Prostate gland (tissue), 2 donors: ENCODE data around the gene CAPN14. TPM values are rescaled to one million over a fixed set of nuclear protein-coding genes. Genes with fewer than 3 reads are reported as not detected.

ENCODE experiments used
- DNase-seq: peaks from one replicate; pipeline ENCODE4 v3.0.0-alpha.2; 2019; ENCODE audit warnings: low spot score
- H3K27ac ChIP-seq, 2 donors: fragments of 200-600 bp; sonication (generic); 2 replicates each; pipeline ENCODE4 v1.5.1; 2017 to 2019
- H3K27me3 ChIP-seq: fragments of 200-600 bp; sonication (generic); replicated peaks from 2 replicates; pipeline ENCODE4 v1.5.1; 2019; ENCODE audit not compliant: insufficient read depth
- H3K36me3 ChIP-seq, 2 donors: fragments of 200-600 bp; sonication (generic); 1 replicate in 1 of 2; 2 replicates in 1 of 2; pipeline versions ENCODE4 v1.5.1 to v1.8.1; 2017 to 2019
- H3K4me1 ChIP-seq: fragments of 200-600 bp; sonication (generic); replicated peaks from 2 replicates; pipeline ENCODE4 v1.5.1; 2019
- H3K4me3 ChIP-seq, 2 donors: fragments of 200-600 bp; sonication (generic); 2 replicates each; pipeline ENCODE4 v1.5.1; 2017 to 2019
- H3K9me3 ChIP-seq: fragments of 200-600 bp; sonication (generic); 2 replicates; pipeline ENCODE4 v1.5.1; 2017
- POLR2A ChIP-seq: fragments of 450-650 bp; IDR thresholded peaks from one replicate; pipeline ENCODE4 v1.6.1; 2016; ENCODE audit warnings: antibody characterized with exemption, mild to moderate bottlenecking
- POLR2AphosphoS5 ChIP-seq: sonication (generic); formaldehyde crosslinking; IDR thresholded peaks from one replicate; pipeline ENCODE4 v1.6.1; 2017; ENCODE audit warnings: antibody characterized with exemption
- WGBS: methylation state at CpG from one replicate; pipeline ENCODE4 v1.1.5; 2018; 5-methylcytosine and 5-hydroxymethylcytosine counted together
- intact Hi-C: fragments of 100-400 bp; cut with DNase I; formaldehyde crosslinking; loops from one replicate; pipeline ENCODE4 v1.14.2; 2022
- small RNA-seq, 2 donors: library from RNA; depleted of rRNA; stranded (forward); fragments of <200 nt; gene quantifications; one replicate each; pipeline ENCODE3, GENCODE V24; 2016
- total RNA-seq, 2 donors: library from RNA; depleted of rRNA; stranded (reverse); fragments of >200 nt; gene quantifications; one replicate each; pipeline ENCODE4 v1.1.0, GENCODE V29; 2016
- TF ChIP-seq, protein P1 (sequence below), 4 experiments: fragments of 200-600 bp in 2 of 4; fragments of 450-650 bp in 2 of 4; sonication (generic) in 2 of 4; IDR thresholded peaks; 1 replicate in 3 of 4; 2 replicates in 1 of 4; pipeline ENCODE4 v1.5.1; 2016 to 2019; ENCODE audit warnings: antibody characterized with exemption in 4 of 4, mild to moderate bottlenecking in 2 of 4, moderate library complexity in 2 of 4

Gene CAPN14
- total RNA-seq, 2 donors from 2014 or later, result 0.27 to 0.80 TPM

DNA sequence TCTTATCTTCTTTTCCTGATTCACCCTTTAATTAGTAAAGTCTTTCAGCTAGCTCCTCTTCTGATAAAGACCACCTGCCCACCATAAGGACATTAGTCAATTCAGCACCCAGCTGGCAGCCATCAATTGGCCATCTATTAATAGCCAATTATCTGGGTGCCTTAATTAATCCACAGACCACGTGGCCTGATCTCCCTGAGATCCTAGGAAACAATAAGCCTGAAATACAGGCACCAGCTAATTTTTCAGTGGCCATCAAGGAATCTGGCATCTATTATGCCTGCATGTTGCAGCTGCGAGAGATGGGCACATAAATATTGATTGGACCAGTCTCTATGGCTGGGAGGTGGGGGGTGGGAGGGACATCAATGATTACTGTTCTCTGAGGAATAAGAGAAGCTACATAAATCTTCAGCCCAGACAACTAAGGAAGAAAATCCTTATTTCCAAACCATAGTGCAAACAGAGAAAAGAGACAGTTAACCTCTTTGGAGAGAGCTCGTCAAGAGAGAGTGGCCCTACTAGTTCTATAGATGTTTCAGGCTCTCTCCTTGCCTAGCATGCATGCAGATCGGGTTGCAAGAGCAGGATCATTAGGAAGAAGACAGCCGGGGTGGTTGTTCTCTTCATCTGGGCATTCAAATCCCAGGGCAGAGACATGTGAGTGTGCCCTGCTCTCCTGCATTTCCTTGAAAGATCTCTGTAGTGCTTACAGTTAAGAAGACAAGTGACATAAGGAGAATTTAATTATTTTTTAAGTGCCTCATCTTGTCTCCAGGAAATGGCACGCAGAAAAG is 87.7 kb downstream of the CAPN14 start:
- intact Hi-C loops, result no loop called here
- TF ChIP-seq, protein P1, sequence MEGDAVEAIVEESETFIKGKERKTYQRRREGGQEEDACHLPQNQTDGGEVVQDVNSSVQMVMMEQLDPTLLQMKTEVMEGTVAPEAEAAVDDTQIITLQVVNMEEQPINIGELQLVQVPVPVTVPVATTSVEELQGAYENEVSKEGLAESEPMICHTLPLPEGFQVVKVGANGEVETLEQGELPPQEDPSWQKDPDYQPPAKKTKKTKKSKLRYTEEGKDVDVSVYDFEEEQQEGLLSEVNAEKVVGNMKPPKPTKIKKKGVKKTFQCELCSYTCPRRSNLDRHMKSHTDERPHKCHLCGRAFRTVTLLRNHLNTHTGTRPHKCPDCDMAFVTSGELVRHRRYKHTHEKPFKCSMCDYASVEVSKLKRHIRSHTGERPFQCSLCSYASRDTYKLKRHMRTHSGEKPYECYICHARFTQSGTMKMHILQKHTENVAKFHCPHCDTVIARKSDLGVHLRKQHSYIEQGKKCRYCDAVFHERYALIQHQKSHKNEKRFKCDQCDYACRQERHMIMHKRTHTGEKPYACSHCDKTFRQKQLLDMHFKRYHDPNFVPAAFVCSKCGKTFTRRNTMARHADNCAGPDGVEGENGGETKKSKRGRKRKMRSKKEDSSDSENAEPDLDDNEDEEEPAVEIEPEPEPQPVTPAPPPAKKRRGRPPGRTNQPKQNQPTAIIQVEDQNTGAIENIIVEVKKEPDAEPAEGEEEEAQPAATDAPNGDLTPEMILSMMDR (IDR thresholded peaks at IDR 0.05), result no peak
- TF ChIP-seq POLR2A, result no peak
- no peak for TF ChIP-seq POLR2AphosphoS5
- H3K27me3 ChIP-seq, result no peaks in the 10 kb centered on the region
- no peak for DNase-seq
- H3K9me3 ChIP-seq, result no peaks in the 10 kb centered on the region
- H3K4me1 ChIP-seq, result no peaks in the 10 kb centered on the region
- no peak overlapping the region for H3K4me3 ChIP-seq
- no peak overlapping the region for H3K27ac ChIP-seq
- H3K36me3 ChIP-seq, result no peaks in the 10 kb centered on the region
- 79% methylated on average over 6 of the region's 6 CpGs for WGBS

DNA sequence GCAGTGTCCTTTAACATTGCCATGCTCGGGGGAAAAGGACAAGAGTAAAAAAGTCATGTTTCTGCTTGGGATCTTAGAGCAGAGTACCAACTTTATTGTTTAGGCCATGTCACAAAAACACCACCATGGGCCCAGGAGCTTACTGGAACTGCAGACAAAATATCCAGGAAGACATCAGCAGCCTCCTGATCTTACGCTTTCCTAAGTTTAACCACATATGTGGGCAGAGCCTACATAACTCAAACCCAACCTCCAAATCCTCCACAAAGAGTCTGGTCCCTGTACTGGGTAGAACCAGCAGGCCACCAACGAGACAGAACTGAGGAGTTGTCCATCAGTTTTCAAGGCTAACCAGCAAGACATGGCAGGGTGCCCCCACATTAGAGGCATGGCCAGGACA is 89.4 kb downstream of the CAPN14 start:
- DNase-seq, result no peak
- Histone ChIP-seq H3K27me3 (no peaks in the 10 kb centered on the region), H3K4me3 (no peak overlapping the region), H3K4me1 (no peaks in the 10 kb centered on the region), H3K27ac (no peak overlapping the region), H3K9me3 (no peaks in the 10 kb centered on the region), H3K36me3 (no peaks in the 10 kb centered on the region)
- intact Hi-C loops, result no loop called here
- WGBS, result 96% methylated on average over 3 of the region's 3 CpGs
- TF ChIP-seq, protein P1 (IDR thresholded peaks at IDR 0.05), result no peak
- no peak for TF ChIP-seq POLR2A
- no peak for TF ChIP-seq POLR2AphosphoS5

DNA sequence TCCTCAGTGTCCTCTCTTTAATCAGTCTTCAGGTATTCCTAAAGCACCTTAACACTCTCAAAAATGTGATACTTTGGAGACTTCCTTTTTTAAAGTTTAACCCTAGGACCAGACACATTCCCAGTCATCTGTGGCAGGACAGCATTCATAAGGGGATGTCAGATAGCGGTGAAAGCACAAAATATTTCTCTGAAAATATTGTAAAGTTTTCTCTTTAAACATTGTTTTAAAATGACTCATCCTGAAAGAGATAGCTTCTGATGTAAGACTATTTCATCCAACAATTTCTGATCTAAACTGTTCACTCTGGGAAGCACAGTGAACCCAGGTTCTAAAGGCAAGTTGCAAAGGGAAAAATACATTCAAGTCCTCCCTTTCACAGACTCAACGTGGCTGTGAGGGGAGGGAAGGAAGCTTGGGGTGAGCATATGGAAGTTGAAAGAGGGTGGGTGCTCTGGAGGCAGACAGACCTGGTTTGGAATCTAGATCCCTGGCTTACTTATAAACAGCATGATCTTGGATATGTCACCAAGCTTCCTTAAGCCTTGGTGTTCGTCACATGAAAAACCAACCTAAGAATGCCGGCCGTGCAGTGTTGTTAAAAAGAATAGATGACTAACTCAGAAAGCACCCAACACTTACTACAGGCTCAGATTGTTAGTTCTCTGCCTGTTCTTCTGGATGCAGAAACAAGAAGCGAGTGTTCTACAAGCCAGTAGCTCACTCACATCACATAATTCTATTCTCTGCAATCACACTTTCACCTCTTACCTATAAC is 91.2 kb downstream of the CAPN14 start:
- H3K9me3 ChIP-seq, result no peaks in the 10 kb centered on the region
- intact Hi-C loops, result no loop called here
- DNase-seq, result no peak
- H3K4me3 ChIP-seq, result no peak overlapping the region
- no peaks in the 10 kb centered on the region for H3K36me3 ChIP-seq
- H3K27ac ChIP-seq, result no peak overlapping the region
- no peaks in the 10 kb centered on the region for H3K27me3 ChIP-seq
- H3K4me1 ChIP-seq, result no peaks in the 10 kb centered on the region
- no peak for TF ChIP-seq POLR2A
- 75% methylated on average over 6 of the region's 6 CpGs for WGBS

DNA sequence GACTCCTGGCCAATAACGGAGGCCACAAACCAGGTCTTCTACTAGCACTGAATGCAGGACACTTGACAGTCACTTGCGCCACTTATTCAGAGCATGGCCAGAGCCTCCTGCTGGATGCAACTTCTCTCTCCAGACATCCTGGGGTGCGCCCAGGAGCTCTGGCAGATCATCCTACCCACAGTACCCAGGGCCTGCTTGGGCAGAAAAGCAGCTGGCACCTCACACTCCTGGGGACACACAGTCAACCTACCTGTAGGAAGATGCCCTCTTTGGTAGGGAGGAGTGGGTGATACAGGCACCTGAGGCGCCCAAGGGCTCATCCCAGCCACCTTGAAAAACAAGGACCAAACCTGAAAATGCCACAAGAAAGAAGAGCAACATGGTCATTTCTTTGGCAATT is 92.4 kb downstream of the CAPN14 start:
- intact Hi-C loops, result no loop called here
- no peak for DNase-seq
- no peak overlapping the region for H3K27ac ChIP-seq

More for the DNA sequence above, 92.4 kb downstream of the CAPN14 start:
- 96% methylated on average over 4 of the region's 4 CpGs for WGBS
- H3K36me3 ChIP-seq, result no peaks in the 10 kb centered on the region
- H3K27me3 ChIP-seq, result no peaks in the 10 kb centered on the region
- no peaks in the 10 kb centered on the region for H3K4me1 ChIP-seq
- TF ChIP-seq, protein P1 (IDR thresholded peaks at IDR 0.05), result no peak
- no peak for TF ChIP-seq POLR2AphosphoS5
- TF ChIP-seq POLR2A, result no peak
- H3K9me3 ChIP-seq, result no peaks in the 10 kb centered on the region
- no peak overlapping the region for H3K4me3 ChIP-seq

Small RNA genes lying within 50 kb of the gene (small RNA-seq; reads per million reads assigned to genes)
- 0 reads per million in 2 donors for gene RNA5SP90

Other genes starting within 250 kb of the CAPN14 start
- 10 to 100 TPM in 1 of 2 donors, under 1 TPM in 1; 0.59 to 15.5 TPM for gene GALNT14, start 79.1 kb downstream of the CAPN14 start, total RNA-seq
- gene EHD3, start 16.6 kb upstream of the CAPN14 start, total RNA-seq, result 1 to 10 TPM; 7.2 to 7.9 TPM
- 1 to 10 TPM; 1.2 to 2.5 TPM for gene XDH, start 197.2 kb upstream of the CAPN14 start, total RNA-seq